ENCODE results near the gene RNU11.
"Not testable (repeated sequence)": the region's sequence is repeated elsewhere in the genome, so short reads cannot be mapped to it uniquely, and the experiment has no call there.

The RNU11 gene

GRCh38 chr1:28666806-28667205 lies 18.4 kb downstream of the RNU11 start:
- no peak for DNase-seq

- DNase-seq = peak; percentile 84
Measured at GRCh38 chr1:28668191-28668955, 20.0 kb downstream of the RNU11 start, which contains the start of gene GMEB1. Gene GMEB1 (plus strand): TSS chr1:28668784. CDS start chr1:28683613, 14,829 bp downstream.

GRCh38 chr1:28668956-28669723 lies 20.7 kb downstream of the RNU11 start:
- DNase-seq = peak; percentile 9

GRCh38 chr1:28671254-28671780 lies 22.9 kb downstream of the RNU11 start:
- DNase-seq = no peak

- not testable (repeated sequence) for DNase-seq
Measured at GRCh38 chr1:28672971-28673370, 24.6 kb downstream of the RNU11 start.

GRCh38 chr1:28675924-28676257 lies 27.5 kb downstream of the RNU11 start:
- no peak for DNase-seq

GRCh38 chr1:28680151-28680550 lies 31.8 kb downstream of the RNU11 start:
- no peak for DNase-seq

GRCh38 chr1:28682840-28683239 lies 34.4 kb downstream of the RNU11 start:
- no peak for DNase-seq

- DNase-seq = no peak
Measured at GRCh38 chr1:28684937-28685336, 36.5 kb downstream of the RNU11 start.

GRCh38 chr1:28691627-28692026 lies 43.2 kb downstream of the RNU11 start:
- DNase-seq = not testable (repeated sequence)
